Epithelial cell of proximal tubule (primary cell): ENCODE measurements around the gene LGALS4. TPM values are rescaled to one million over a fixed set of nuclear protein-coding genes. Genes with fewer than 3 reads are reported as not detected.

Experiments used
- DNase-seq: peaks from one replicate; pipeline ENCODE4 v3.0.0-alpha.2; 2011; ENCODE audit warnings: low read depth
- H3K4me3 ChIP-seq: 2 replicates; pipeline ENCODE4 v1.5.1; 2011; ENCODE audit warnings: low read depth, mild to moderate bottlenecking, low read length
- total RNA-seq: library from RNA; depleted of rRNA; stranded (reverse); fragments of >200 nt; gene quantifications from 2 replicates; pipeline ENCODE4 v1.2.3, GENCODE V29; 2015
- TF ChIP-seq, protein P1 (sequence below): conservative IDR thresholded peaks from 2 replicates; pipeline ENCODE4 v1.5.1; 2012; ENCODE audit warnings: low read depth, mild to moderate bottlenecking, low read length

LGALS4 gene
- total RNA-seq, 1 donor from 2014 or later: not detected

- peak overlapping the region; percentile 88 for H3K4me3 ChIP-seq
- TF ChIP-seq, protein P1, sequence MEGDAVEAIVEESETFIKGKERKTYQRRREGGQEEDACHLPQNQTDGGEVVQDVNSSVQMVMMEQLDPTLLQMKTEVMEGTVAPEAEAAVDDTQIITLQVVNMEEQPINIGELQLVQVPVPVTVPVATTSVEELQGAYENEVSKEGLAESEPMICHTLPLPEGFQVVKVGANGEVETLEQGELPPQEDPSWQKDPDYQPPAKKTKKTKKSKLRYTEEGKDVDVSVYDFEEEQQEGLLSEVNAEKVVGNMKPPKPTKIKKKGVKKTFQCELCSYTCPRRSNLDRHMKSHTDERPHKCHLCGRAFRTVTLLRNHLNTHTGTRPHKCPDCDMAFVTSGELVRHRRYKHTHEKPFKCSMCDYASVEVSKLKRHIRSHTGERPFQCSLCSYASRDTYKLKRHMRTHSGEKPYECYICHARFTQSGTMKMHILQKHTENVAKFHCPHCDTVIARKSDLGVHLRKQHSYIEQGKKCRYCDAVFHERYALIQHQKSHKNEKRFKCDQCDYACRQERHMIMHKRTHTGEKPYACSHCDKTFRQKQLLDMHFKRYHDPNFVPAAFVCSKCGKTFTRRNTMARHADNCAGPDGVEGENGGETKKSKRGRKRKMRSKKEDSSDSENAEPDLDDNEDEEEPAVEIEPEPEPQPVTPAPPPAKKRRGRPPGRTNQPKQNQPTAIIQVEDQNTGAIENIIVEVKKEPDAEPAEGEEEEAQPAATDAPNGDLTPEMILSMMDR: no peak
- DNase-seq: no peak
Observed at GRCh38 chr19:38851622-38852230, 39.0 kb upstream of the LGALS4 start.

DNA sequence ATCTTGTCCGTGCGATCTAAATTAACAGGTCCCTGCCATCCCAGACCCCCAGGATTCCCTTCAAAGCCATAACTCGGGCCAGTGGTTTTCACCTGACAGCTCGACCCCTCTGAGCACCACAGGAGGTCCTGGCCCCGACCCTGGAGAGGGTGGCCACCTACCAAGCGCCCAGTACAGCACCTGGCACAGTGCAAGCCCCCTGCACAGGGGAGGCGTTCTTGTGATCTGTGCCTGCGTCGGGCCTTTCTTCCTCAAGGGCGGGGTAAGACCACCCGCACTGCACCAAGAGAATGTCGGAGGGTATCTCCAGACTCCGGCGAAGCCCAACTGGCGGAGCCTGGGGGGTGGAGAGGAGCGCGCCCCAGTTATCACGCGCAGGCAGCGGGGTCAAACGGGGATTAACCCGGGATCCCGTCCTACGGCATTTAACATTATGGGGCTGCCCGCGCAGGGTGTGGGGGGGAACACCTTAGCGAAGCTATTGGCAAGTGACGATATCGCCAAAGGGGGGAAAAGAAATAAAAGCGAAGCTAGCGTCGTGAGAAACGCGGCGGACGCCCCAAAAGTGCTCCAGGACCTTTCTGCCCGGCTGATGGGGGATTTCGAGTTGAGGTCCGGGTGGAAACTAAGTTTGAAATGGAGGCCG lies 38.4 kb upstream of the LGALS4 start:
- no peak for DNase-seq

DNA sequence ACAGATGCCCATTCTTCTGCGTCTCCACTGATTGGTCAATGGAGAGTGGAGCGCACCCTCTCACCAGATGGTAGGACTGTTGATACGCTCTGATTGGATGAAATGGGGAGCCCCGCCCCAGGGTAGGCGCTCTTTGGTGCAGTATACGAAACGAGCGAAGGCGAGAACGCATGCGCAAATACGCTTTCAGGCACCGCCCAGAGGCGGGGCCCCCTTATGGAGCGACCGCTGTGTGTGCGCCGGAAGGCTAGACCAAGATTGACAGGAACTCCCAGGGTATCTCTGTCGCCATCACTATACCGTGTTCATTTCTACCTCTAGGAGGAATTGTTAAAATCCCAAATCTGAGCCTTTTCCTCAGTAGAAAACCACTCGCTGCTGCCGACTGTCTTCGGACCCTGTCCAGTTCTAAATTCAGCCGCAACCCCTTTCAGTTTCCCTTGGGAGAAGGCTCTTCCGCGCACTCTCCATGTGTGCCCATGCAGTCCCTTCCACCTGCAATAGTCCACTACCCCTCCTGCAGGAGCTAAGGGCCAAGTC lies 37.8 kb upstream of the LGALS4 start:
- peak; percentile 100 for DNase-seq

More for the DNA sequence above, 38.4 kb upstream of the LGALS4 start:
- TF ChIP-seq, protein P1: no peak
- H3K4me3 ChIP-seq: peak overlapping the region; percentile 57

DNA sequence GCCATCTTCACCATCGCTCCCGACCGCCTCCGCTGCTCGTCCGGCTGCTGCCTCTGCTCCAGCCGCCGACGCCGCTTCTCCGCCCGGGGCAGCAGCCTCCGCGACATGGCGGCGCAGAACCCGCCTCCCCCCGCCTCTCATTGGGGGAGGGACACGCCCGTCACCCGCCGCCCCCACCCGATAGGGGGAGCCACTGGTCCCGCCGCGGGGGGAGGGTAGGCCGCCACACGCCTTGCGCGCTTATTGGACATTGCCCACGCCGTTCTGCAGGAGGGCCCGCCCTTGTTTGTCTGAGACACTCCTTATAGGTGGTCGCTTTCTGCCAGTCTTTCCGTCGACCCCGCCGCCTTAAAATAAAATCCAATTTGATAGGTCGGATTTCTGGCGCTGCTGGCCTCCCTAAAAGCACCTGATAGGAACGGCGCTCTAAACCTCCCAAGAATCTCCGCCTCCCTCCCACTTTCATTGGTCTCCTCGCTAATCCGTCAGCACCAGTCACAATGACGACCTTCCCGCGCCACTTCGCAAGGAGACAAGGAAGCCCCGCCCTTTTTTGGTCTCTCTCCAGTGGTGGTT lies 37.2 kb upstream of the LGALS4 start, which contains the start of gene HNRNPL:
Gene HNRNPL, minus strand, starts transcription at position 127 of the 576 bp plus-strand sequence. Its CDS starts 20 bp downstream, at position 107.
- TF ChIP-seq, protein P1: peak; percentile 48
- no peak for DNase-seq
- H3K4me3 ChIP-seq: peak within 1 kb of the TSS; percentile 59

More for the DNA sequence above, 37.8 kb upstream of the LGALS4 start:
- TF ChIP-seq, protein P1: peak; percentile 11
- H3K4me3 ChIP-seq: peak overlapping the region; percentile 57

DNA sequence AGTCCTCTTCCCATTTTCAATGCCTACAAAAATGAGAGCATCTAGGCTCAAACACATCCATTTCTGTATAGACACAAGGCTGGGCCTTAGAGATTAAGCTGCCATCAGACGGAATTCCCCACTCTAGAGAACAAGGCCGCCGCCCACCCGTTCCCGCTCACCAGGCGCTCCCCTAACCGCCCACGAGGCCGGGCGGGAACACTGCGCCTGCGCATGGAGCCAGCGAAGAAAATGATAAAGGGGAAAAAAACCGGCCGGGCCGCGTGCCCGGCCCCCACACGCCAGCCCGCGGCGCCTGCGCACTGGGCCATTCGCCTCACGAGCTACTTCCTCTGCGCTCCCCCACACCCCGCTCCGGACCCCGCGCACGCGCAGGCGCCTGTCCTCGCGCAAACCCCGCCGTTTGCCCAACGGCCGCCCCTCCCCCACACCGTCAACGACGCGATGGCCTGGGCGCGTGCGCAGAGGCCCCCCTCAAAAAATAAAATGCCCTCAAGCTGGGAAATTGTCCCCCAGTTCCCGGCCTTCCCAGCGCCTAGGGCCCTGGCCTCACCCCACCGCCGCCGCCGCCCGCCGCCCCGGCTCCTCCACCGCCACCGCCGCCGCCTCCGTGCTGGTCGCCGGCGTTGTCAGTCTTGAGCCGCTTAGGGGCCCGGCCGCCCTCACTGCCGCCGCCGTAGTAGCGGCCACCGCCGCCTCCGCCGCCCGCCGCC lies 36.6 kb upstream of the LGALS4 start:
- H3K4me3 ChIP-seq: peak overlapping the region; percentile 59
- peak; percentile 37 for DNase-seq
- TF ChIP-seq, protein P1: no peak

DNA sequence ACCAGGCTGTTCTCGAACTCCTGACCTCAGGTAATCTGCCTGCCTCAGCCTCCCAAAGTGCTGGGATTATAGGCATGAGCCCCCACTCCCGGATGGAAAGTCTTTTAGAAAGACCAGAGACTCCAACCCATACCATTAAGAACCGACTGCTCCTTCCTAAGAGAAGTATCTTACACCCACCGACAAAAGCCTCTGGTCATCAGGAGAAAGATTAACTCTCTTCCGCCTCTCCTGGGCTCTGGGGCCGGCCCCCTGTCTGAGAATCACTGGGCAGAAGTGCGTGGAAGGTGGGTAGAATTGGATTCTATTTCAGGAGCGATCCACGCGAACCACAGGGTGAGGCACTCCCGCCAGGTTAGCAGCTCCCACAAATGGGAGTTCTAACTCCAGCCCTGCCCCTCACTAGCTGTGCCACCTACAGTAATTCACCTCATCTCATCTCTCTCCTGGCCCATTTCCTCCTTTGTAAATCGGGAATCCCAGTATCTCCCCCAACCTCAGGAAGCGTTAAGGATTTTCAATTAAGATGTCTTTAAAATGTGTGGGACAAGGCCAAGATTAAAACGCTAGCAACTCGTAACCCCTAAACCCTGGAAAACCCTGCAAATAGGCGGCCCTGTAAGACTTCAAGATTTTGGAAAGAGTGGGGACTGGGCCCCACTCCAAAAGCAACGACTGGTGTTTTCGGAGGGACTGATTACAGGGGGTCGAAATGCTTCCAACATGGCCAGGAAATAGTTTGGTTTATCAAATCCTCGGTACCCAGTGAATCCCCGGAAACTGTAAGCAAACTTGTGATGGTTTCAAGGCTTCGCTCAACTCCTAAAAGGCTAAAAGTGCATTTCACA lies 35.8 kb upstream of the LGALS4 start:
- H3K4me3 ChIP-seq: peak overlapping the region; percentile 59
- TF ChIP-seq, protein P1: no peak
- no peak for DNase-seq
